HEK293 (cell line): Measurements from ENCODE around the gene POLR3A.

Source experiments
- CTCF ChIA-PET: fragments of 350-600 bp; formaldehyde crosslinking; extraction: SDS; loops from one replicate; lab custom pipeline; 2021; ENCODE audit warnings: antibody characterized with exemption; lab: Yijun Ruan, JAX
- POLR2A ChIA-PET: fragments of 300-600 bp; formaldehyde crosslinking; extraction: SDS; loops from one replicate; lab custom pipeline; 2020; ENCODE audit warnings: antibody characterized with exemption, inconsistent platforms; lab: Yijun Ruan, JAX
- H3K27ac ChIP-seq: fragments of 200-500 bp; sonication (Bioruptor generic); 2 replicates; pipeline ENCODE4 v1.5.1; 2014; ENCODE audit warnings: low read depth, low read length, control low read depth, inconsistent platforms; ENCODE audit errors: extremely low read depth
- H3K36me3 ChIP-seq, 2 experiments: fragments of 200-500 bp in 1 of 2; sonication (Bioruptor generic) in 1 of 2; 1 replicate in 1 of 2; 2 replicates in 1 of 2; pipeline ENCODE4 v1.5.1; 2014 to 2017; ENCODE audit warnings: inconsistent platforms in 2 of 2, low read length in 2 of 2; ENCODE audit not compliant: control insufficient read depth in 2 of 2, insufficient read depth in 1 of 2
- H3K4me1 ChIP-seq: fragments of 200-500 bp; sonication (Bioruptor generic); 2 replicates; pipeline ENCODE4 v1.5.1; 2014; ENCODE audit warnings: mild to moderate bottlenecking, low read length, inconsistent platforms; ENCODE audit not compliant: control insufficient read depth, insufficient read depth
- H3K4me3 ChIP-seq: 2 replicates; pipeline ENCODE4 v1.5.1; 2011; ENCODE audit warnings: low read depth, mild to moderate bottlenecking, control low read depth, low read length, moderate library complexity
- H3K9me3 ChIP-seq: fragments of 200-500 bp; sonication (Bioruptor generic); 2 replicates; pipeline ENCODE4 v1.5.1; 2014; ENCODE audit warnings: low read depth, low read length, inconsistent platforms; ENCODE audit not compliant: control insufficient read depth, insufficient read depth
- GLI2 ChIP-seq: fragments of 450-650 bp; formaldehyde crosslinking; IDR thresholded peaks from 2 replicates; pipeline ENCODE4; 2017; ENCODE audit warnings: missing biosample characterization, missing genetic modification characterization, low read depth, borderline replicate concordance
- GLIS1 ChIP-seq: fragments of 450-650 bp; formaldehyde crosslinking; IDR thresholded peaks from 2 replicates; pipeline ENCODE4 v1.5.1; 2016; ENCODE audit warnings: missing biosample characterization, missing genetic modification characterization
- KLF1 ChIP-seq: fragments of 450-650 bp; formaldehyde crosslinking; IDR thresholded peaks from 2 replicates; pipeline ENCODE4 v1.5.1; 2016; ENCODE audit warnings: missing biosample characterization, missing genetic modification characterization
- PRDM1 ChIP-seq: fragments of 450-650 bp; formaldehyde crosslinking; IDR thresholded peaks from 2 replicates; pipeline ENCODE4; 2016; ENCODE audit warnings: missing biosample characterization, missing genetic modification characterization
- SCRT1 ChIP-seq: fragments of 450-650 bp; formaldehyde crosslinking; IDR thresholded peaks from 2 replicates; pipeline ENCODE4 v1.5.1; 2016; ENCODE audit warnings: missing biosample characterization, missing genetic modification characterization, borderline replicate concordance
- ZFP3 ChIP-seq: fragments of 450-650 bp; formaldehyde crosslinking; IDR thresholded peaks from 2 replicates; pipeline ENCODE4 v1.5.1; 2016; ENCODE audit warnings: low read depth, missing biosample characterization, missing genetic modification characterization
- ZFP37 ChIP-seq: fragments of 450-650 bp; formaldehyde crosslinking; IDR thresholded peaks from 2 replicates; pipeline ENCODE4 v1.5.1; 2016; ENCODE audit warnings: missing biosample characterization, missing genetic modification characterization
- ZIC2 ChIP-seq: fragments of 450-650 bp; formaldehyde crosslinking; IDR thresholded peaks from 2 replicates; pipeline ENCODE4 v1.5.1; 2016; ENCODE audit warnings: missing biosample characterization, missing genetic modification characterization
- ZNF146 ChIP-seq: fragments of 450-650 bp; formaldehyde crosslinking; IDR thresholded peaks from 2 replicates; pipeline ENCODE4 v1.5.1; 2016; ENCODE audit warnings: missing biosample characterization, missing genetic modification characterization
- ZNF169 ChIP-seq: fragments of 450-650 bp; formaldehyde crosslinking; IDR thresholded peaks from 2 replicates; pipeline ENCODE4 v1.5.1; 2016; ENCODE audit warnings: missing biosample characterization, missing genetic modification characterization
- ZNF174 ChIP-seq: fragments of 450-650 bp; formaldehyde crosslinking; IDR thresholded peaks from 2 replicates; pipeline ENCODE4 v1.5.0; 2017; ENCODE audit warnings: missing biosample characterization, mild to moderate bottlenecking, missing genetic modification characterization
- ZNF266 ChIP-seq: fragments of 450-650 bp; formaldehyde crosslinking; IDR thresholded peaks from 2 replicates; pipeline ENCODE4 v1.5.1; 2016; ENCODE audit warnings: missing biosample characterization, missing genetic modification characterization, low read depth
- ZNF366 ChIP-seq: fragments of 450-650 bp; formaldehyde crosslinking; conservative IDR thresholded peaks from 2 replicates; pipeline ENCODE4 v1.5.1; 2016; ENCODE audit warnings: missing biosample characterization, missing genetic modification characterization
- ZNF548 ChIP-seq: fragments of 450-650 bp; formaldehyde crosslinking; IDR thresholded peaks from 2 replicates; pipeline ENCODE4 v1.5.1; 2016; ENCODE audit warnings: missing biosample characterization, missing genetic modification characterization
- ZNF571 ChIP-seq: fragments of 450-650 bp; formaldehyde crosslinking; IDR thresholded peaks from 2 replicates; pipeline ENCODE4 v1.5.0; 2017; ENCODE audit warnings: missing biosample characterization, missing genetic modification characterization
- ZNF600 ChIP-seq: fragments of 450-650 bp; formaldehyde crosslinking; IDR thresholded peaks from 2 replicates; pipeline ENCODE4 v1.5.1; 2016; ENCODE audit warnings: missing biosample characterization, missing genetic modification characterization
- ZNF658 ChIP-seq: fragments of 450-650 bp; formaldehyde crosslinking; IDR thresholded peaks from 2 replicates; pipeline ENCODE4; 2016; ENCODE audit warnings: missing biosample characterization, missing genetic modification characterization
- ZNF664 ChIP-seq: fragments of 450-650 bp; formaldehyde crosslinking; IDR thresholded peaks from 2 replicates; pipeline ENCODE4 v1.5.1; 2016; ENCODE audit warnings: missing biosample characterization, missing genetic modification characterization
- ZNF791 ChIP-seq: fragments of 450-650 bp; formaldehyde crosslinking; IDR thresholded peaks from 2 replicates; pipeline ENCODE4 v1.5.1; 2016; ENCODE audit warnings: missing biosample characterization, missing genetic modification characterization
- TF ChIP-seq, protein P1 (sequence below): fragments of 450-650 bp; formaldehyde crosslinking; IDR thresholded peaks from 2 replicates; pipeline ENCODE4 v1.5.1; 2016; ENCODE audit warnings: missing biosample characterization, missing genetic modification characterization
- TF ChIP-seq, protein P2 (sequence below): fragments of 450-650 bp; formaldehyde crosslinking; IDR thresholded peaks from 2 replicates; pipeline ENCODE4 v1.5.1; 2016; ENCODE audit warnings: missing biosample characterization, missing genetic modification characterization, borderline replicate concordance
- TF ChIP-seq, protein P3 (sequence below): fragments of 450-650 bp; IDR thresholded peaks from 2 replicates; pipeline ENCODE4 v1.5.1; 2018; ENCODE audit warnings: missing biosample characterization, mild to moderate bottlenecking, missing genetic modification characterization
- TF ChIP-seq, protein P4 (sequence below): fragments of 450-650 bp; IDR thresholded peaks from 2 replicates; pipeline ENCODE4 v1.5.1; 2018; ENCODE audit warnings: missing biosample characterization, missing genetic modification characterization
- TF ChIP-seq, protein P5 (sequence below): fragments of 450-650 bp; formaldehyde crosslinking; IDR thresholded peaks from 2 replicates; pipeline ENCODE4 v1.5.1; 2016; ENCODE audit warnings: missing biosample characterization, missing genetic modification characterization

POLR3A gene

DNA sequence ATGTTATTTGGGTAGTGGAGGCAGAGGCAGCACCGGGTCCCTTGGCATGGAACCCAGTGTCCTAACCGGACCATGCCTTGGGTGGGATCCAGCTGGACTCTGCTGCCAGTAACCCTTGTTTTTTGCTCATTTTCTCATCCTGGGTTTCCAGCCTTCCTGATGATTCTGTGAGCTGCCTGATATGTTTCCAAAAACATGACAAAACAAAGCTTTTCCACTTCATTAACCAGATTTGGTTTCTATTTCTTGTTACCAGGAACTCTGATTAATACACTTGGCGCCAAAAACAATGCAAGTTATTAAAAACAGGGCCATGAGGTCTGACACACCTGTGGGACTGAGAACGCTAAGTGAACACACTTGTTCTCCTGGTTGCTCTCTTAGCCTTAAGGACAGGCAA is 69.9 kb downstream of the POLR3A start (continued):
- TF ChIP-seq, protein P1, sequence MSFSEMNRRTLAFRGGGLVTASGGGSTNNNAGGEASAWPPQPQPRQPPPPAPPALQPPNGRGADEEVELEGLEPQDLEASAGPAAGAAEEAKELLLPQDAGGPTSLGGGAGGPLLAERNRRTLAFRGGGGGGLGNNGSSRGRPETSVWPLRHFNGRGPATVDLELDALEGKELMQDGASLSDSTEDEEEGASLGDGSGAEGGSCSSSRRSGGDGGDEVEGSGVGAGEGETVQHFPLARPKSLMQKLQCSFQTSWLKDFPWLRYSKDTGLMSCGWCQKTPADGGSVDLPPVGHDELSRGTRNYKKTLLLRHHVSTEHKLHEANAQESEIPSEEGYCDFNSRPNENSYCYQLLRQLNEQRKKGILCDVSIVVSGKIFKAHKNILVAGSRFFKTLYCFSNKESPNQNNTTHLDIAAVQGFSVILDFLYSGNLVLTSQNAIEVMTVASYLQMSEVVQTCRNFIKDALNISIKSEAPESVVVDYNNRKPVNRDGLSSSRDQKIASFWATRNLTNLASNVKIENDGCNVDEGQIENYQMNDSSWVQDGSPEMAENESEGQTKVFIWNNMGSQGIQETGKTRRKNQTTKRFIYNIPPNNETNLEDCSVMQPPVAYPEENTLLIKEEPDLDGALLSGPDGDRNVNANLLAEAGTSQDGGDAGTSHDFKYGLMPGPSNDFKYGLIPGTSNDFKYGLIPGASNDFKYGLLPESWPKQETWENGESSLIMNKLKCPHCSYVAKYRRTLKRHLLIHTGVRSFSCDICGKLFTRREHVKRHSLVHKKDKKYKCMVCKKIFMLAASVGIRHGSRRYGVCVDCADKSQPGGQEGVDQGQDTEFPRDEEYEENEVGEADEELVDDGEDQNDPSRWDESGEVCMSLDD (tag by site-specific recombination), result no peak
- TF ChIP-seq ZNF571 (tag by site-specific recombination), result no peak
- TF ChIP-seq ZNF658 (tag by site-specific recombination), result no peak
- no peak for TF ChIP-seq ZIC2 (tag by site-specific recombination)
- no peak for TF ChIP-seq ZNF600 (tag by site-specific recombination)
- no peak for TF ChIP-seq ZNF791 (tag by site-specific recombination)
- TF ChIP-seq ZNF366, result no peak
- TF ChIP-seq KLF1 (tag by site-specific recombination), result no peak
- TF ChIP-seq ZNF174 (tag by site-specific recombination), result no peak
- no peak for TF ChIP-seq GLIS1
- TF ChIP-seq ZNF266 (tag by site-specific recombination), result no peak
- TF ChIP-seq GLI2, result no peak
- TF ChIP-seq, all 188 proteins: peak for 0

DNA sequence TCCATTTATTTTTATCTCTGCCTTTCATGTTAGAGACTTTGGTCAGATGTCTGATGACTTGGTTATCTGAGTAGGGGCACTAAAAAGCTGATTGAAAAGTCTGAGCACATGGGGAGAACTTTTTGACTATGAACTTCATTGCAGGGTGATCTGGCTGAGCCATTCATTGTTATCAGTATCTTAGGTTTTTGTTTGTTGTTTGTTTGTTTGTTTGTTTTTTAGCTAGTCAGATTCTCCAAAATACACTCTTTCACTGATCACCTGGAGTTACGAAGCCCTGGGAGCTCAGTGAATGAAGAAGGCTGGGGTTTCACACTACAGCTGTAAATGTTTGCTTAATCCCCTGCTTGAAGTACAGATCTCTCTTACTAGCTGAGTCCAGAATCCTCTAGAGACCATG is 74.2 kb downstream of the POLR3A start:
- H3K4me3 ChIP-seq, result no peak overlapping the region
- no peaks in the 10 kb centered on the region for H3K4me1 ChIP-seq
- TF ChIP-seq, protein P2, sequence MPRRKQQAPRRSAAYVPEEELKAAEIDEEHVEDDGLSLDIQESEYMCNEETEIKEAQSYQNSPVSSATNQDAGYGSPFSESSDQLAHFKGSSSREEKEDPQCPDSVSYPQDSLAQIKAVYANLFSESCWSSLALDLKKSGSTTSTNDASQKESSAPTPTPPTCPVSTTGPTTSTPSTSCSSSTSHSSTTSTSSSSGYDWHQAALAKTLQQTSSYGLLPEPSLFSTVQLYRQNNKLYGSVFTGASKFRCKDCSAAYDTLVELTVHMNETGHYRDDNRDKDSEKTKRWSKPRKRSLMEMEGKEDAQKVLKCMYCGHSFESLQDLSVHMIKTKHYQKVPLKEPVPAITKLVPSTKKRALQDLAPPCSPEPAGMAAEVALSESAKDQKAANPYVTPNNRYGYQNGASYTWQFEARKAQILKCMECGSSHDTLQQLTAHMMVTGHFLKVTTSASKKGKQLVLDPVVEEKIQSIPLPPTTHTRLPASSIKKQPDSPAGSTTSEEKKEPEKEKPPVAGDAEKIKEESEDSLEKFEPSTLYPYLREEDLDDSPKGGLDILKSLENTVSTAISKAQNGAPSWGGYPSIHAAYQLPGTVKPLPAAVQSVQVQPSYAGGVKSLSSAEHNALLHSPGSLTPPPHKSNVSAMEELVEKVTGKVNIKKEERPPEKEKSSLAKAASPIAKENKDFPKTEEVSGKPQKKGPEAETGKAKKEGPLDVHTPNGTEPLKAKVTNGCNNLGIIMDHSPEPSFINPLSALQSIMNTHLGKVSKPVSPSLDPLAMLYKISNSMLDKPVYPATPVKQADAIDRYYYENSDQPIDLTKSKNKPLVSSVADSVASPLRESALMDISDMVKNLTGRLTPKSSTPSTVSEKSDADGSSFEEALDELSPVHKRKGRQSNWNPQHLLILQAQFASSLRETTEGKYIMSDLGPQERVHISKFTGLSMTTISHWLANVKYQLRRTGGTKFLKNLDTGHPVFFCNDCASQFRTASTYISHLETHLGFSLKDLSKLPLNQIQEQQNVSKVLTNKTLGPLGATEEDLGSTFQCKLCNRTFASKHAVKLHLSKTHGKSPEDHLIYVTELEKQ, result no peak
- peak; percentile 33; the same call in 1 of the 2 replicates for TF ChIP-seq GLIS1
- CTCF ChIA-PET, result interaction anchor here (0.6 to 0.7 kb wide), 3 partner anchors 109 to 1241 kb away, joined by 3 read pairs; no protein-coding TSS in a partner anchor
- H3K9me3 ChIP-seq, result no peaks in the 10 kb centered on the region
- H3K27ac ChIP-seq, result no peak overlapping the region
- POLR2A ChIA-PET, result no interaction called here
- no peaks in the 10 kb centered on the region for H3K36me3 ChIP-seq

DNA sequence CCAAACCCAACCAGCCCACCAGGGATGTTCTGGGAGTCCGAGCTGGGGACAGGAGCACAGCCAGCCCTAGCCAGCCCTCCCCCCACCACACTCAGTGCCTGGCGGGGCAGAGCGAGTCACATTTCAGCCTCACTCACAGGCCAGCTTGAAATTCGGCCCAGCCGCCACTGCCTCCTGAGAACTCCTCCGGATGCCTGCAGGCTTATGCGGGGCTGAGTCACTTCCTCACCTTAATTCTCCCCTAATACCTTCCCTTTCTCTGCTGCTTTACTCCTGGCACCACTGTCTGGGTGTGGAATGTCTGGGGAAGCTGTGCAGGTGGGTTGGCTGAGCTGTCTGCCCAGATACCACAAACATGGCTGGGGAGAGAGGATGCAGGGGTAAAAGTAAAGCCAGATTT is 80.1 kb downstream of the POLR3A start:
- no peak overlapping the region for H3K4me3 ChIP-seq
- no peak overlapping the region for H3K27ac ChIP-seq
- no peaks in the 10 kb centered on the region for H3K36me3 ChIP-seq
- H3K4me1 ChIP-seq, result no peaks in the 10 kb centered on the region
- ChIA-PET CTCF (interaction anchor here (0.7 kb wide), 1 partner anchor 38 kb away, joined by 3 read pairs; no protein-coding TSS in a partner anchor), POLR2A (interaction anchor here (0.7 to 1.3 kb wide), 3 partner anchors 17 to 24 kb away, joined by 4 to 6 read pairs (median 4); no protein-coding TSS in a partner anchor)
- H3K9me3 ChIP-seq, result no peaks in the 10 kb centered on the region
- TF ChIP-seq ZNF664 (tag by site-specific recombination) (no peak), ZNF169 (tag by site-specific recombination) (no peak), ZIC2 (tag by site-specific recombination) (0 out of 2 replicates have a peak, but pooled peaks have one; percentile 7), ZNF548 (tag by site-specific recombination) (peak; percentile 72; the same call in 1 of the 2 replicates), SCRT1 (no peak), ZFP3 (tag by site-specific recombination) (no peak), PRDM1 (tag by site-specific recombination) (no peak), ZNF600 (tag by site-specific recombination) (0 out of 2 replicates have a peak, but pooled peaks have one; percentile 18), ZNF146 (tag by site-specific recombination) (no peak), ZFP37 (no peak)
- TF ChIP-seq, protein P3, sequence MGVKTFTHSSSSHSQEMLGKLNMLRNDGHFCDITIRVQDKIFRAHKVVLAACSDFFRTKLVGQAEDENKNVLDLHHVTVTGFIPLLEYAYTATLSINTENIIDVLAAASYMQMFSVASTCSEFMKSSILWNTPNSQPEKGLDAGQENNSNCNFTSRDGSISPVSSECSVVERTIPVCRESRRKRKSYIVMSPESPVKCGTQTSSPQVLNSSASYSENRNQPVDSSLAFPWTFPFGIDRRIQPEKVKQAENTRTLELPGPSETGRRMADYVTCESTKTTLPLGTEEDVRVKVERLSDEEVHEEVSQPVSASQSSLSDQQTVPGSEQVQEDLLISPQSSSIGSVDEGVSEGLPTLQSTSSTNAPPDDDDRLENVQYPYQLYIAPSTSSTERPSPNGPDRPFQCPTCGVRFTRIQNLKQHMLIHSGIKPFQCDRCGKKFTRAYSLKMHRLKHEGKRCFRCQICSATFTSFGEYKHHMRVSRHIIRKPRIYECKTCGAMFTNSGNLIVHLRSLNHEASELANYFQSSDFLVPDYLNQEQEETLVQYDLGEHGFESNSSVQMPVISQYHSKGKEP (tag by site-specific recombination), result no peak
- TF ChIP-seq, protein P4, sequence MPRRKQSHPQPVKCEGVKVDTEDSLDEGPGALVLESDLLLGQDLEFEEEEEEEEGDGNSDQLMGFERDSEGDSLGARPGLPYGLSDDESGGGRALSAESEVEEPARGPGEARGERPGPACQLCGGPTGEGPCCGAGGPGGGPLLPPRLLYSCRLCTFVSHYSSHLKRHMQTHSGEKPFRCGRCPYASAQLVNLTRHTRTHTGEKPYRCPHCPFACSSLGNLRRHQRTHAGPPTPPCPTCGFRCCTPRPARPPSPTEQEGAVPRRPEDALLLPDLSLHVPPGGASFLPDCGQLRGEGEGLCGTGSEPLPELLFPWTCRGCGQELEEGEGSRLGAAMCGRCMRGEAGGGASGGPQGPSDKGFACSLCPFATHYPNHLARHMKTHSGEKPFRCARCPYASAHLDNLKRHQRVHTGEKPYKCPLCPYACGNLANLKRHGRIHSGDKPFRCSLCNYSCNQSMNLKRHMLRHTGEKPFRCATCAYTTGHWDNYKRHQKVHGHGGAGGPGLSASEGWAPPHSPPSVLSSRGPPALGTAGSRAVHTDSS (tag by site-specific recombination), result no peak
- TF ChIP-seq, protein P5, sequence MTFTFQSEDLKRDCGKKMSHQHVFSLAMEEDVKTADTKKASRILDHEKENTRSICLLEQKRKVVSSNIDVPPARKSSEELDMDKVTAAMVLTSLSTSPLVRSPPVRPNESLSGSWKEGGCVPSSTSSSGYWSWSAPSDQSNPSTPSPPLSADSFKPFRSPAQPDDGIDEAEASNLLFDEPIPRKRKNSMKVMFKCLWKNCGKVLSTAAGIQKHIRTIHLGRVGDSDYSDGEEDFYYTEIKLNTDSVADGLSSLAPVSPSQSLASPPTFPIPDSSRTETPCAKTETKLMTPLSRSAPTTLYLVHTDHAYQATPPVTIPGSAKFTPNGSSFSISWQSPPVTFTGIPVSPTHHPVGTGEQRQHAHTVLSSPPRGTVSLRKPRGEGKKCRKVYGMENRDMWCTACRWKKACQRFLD (tag by site-specific recombination), result no peak
